Loucy (cell line): Measurements from ENCODE around the gene BAD.

Source experiments
- H2AFZ ChIP-seq: fragments of 200-600 bp; sonication (generic); 2 replicates; pipeline ENCODE4 v1.6.0; 2016; ENCODE audit warnings: antibody characterized with exemption, mild to moderate bottlenecking, low read length, moderate library complexity
- H3F3A ChIP-seq: fragments of 200-600 bp; 2 replicates; pipeline ENCODE4 v1.6.0; 2016; ENCODE audit warnings: antibody characterized with exemption, low read depth, mild to moderate bottlenecking
- H3K27me3 ChIP-seq: fragments of 200-600 bp; sonication (generic); 2 replicates; pipeline ENCODE4 v1.6.1; 2014; ENCODE audit warnings: low read length, mild to moderate bottlenecking; ENCODE audit not compliant: insufficient read depth, poor library complexity, severe bottlenecking
- H3K36me3 ChIP-seq: fragments of 200-600 bp; sonication (generic); 2 replicates; pipeline ENCODE4 v1.6.1; 2016; ENCODE audit warnings: low read length; ENCODE audit not compliant: insufficient read depth
- H3K4me1 ChIP-seq: fragments of 200-600 bp; sonication (generic); 2 replicates; pipeline ENCODE4 v1.5.1; 2014; ENCODE audit warnings: low read length, mild to moderate bottlenecking; ENCODE audit not compliant: insufficient read depth, poor library complexity, severe bottlenecking
- H3K4me2 ChIP-seq: fragments of 200-600 bp; sonication (generic); 2 replicates; pipeline ENCODE4 v1.6.0; 2014; ENCODE audit warnings: antibody characterized with exemption, low read length, low read depth, mild to moderate bottlenecking; ENCODE audit not compliant: poor library complexity, severe bottlenecking
- H3K4me3 ChIP-seq: fragments of 200-600 bp; sonication (generic); 2 replicates; pipeline ENCODE4 v1.5.1; 2014; ENCODE audit warnings: low read length, mild to moderate bottlenecking, mixed read lengths; ENCODE audit not compliant: poor library complexity, severe bottlenecking
- H3K79me2 ChIP-seq: fragments of 200-600 bp; sonication (generic); 2 replicates; pipeline ENCODE4 v1.6.1; 2014; ENCODE audit warnings: low read length; ENCODE audit not compliant: insufficient read depth
- H3K9ac ChIP-seq: fragments of 200-600 bp; sonication (generic); 2 replicates; pipeline ENCODE4 v1.6.0; 2014; ENCODE audit warnings: mild to moderate bottlenecking, low read depth, low read length, moderate library complexity; ENCODE audit not compliant: poor library complexity, severe bottlenecking
- H3K9me2 ChIP-seq: fragments of 200-600 bp; sonication (generic); replicated peaks from 2 replicates; pipeline ENCODE4 v1.6.1; 2016; ENCODE audit warnings: low read depth, low read length, mixed read lengths
- H3K9me3 ChIP-seq: fragments of 200-600 bp; sonication (generic); 2 replicates; pipeline ENCODE4 v1.6.1; 2014; ENCODE audit warnings: mild to moderate bottlenecking, antibody characterized with exemption, low read length, low read depth; ENCODE audit not compliant: insufficient read depth
- H4K20me1 ChIP-seq: fragments of 200-600 bp; sonication (generic); 2 replicates; pipeline ENCODE4 v1.6.0; 2014; ENCODE audit warnings: antibody characterized with exemption, low read length, mild to moderate bottlenecking; ENCODE audit not compliant: insufficient read depth, poor library complexity, severe bottlenecking
- EZH2phosphoT487 ChIP-seq: fragments of 200-600 bp; IDR thresholded peaks from 2 replicates; pipeline ENCODE4 v1.6.1; 2018; ENCODE audit warnings: antibody characterized with exemption, mild to moderate bottlenecking, moderate library complexity, borderline replicate concordance
- TF ChIP-seq, protein P1 (sequence below): fragments of 200-600 bp; sonication (generic); conservative IDR thresholded peaks from 2 replicates; pipeline ENCODE4 v1.5.1; 2014; ENCODE audit warnings: mild to moderate bottlenecking, antibody characterized with exemption, low read length

BAD gene

DNA sequence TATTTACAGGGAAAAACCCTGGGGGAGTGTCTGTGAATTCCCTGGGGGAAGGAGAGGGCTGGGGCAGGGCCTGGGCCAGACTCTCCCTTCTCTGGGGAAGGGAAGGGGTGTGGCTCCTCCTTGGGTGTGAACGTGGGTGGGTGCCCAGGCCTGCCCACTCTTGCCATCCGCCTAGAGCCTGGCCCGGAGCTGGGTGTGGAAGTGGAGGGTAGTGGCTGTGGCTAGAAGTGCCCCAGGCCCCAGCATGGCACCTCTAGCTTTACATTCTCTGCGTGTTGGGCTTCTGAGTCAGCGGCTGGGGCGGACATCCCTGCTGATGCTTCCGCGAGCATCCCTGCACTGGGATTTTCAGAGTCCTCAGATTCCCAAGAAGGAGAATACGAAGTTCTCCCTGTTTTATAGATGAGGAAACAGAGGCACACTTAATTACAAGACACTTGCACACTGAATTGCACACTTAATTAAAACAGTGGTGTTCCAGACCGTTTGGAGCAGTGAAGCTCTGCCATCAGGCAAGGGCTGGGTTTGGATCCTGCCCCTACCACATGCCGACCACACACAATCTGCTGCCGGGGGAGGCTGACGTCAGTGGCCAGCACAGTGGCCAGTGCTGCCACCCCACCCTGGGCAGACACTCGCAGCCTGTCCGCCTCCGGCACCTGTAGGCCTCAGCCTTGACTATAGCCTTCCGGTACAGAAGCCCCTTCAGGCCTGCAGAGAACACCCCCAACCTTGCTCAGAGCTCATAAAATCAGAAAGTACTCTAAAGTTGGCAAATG is 7.6 kb downstream of the BAD start:
- no peak overlapping the region for H3K9ac ChIP-seq
- H2AFZ ChIP-seq: no peak overlapping the region
- no peaks in the 10 kb centered on the region for H3K9me2 ChIP-seq
- no peaks in the 10 kb centered on the region for H3K36me3 ChIP-seq
- TF ChIP-seq EZH2phosphoT487: no peak
- TF ChIP-seq, protein P1, sequence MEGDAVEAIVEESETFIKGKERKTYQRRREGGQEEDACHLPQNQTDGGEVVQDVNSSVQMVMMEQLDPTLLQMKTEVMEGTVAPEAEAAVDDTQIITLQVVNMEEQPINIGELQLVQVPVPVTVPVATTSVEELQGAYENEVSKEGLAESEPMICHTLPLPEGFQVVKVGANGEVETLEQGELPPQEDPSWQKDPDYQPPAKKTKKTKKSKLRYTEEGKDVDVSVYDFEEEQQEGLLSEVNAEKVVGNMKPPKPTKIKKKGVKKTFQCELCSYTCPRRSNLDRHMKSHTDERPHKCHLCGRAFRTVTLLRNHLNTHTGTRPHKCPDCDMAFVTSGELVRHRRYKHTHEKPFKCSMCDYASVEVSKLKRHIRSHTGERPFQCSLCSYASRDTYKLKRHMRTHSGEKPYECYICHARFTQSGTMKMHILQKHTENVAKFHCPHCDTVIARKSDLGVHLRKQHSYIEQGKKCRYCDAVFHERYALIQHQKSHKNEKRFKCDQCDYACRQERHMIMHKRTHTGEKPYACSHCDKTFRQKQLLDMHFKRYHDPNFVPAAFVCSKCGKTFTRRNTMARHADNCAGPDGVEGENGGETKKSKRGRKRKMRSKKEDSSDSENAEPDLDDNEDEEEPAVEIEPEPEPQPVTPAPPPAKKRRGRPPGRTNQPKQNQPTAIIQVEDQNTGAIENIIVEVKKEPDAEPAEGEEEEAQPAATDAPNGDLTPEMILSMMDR: no peak
- no peak overlapping the region for H3K4me3 ChIP-seq
- no peaks in the 10 kb centered on the region for H3K9me3 ChIP-seq
- no peaks in the 10 kb centered on the region; the same call in 1 of the 2 replicates for H3K79me2 ChIP-seq
- H3K4me2 ChIP-seq: no peak overlapping the region
- H4K20me1 ChIP-seq: no peaks in the 10 kb centered on the region
- H3F3A ChIP-seq: no peaks in the 10 kb centered on the region
- H3K4me1 ChIP-seq: peaks cover 9% of the 10 kb centered on the region
- no peaks in the 10 kb centered on the region for H3K27me3 ChIP-seq

DNA sequence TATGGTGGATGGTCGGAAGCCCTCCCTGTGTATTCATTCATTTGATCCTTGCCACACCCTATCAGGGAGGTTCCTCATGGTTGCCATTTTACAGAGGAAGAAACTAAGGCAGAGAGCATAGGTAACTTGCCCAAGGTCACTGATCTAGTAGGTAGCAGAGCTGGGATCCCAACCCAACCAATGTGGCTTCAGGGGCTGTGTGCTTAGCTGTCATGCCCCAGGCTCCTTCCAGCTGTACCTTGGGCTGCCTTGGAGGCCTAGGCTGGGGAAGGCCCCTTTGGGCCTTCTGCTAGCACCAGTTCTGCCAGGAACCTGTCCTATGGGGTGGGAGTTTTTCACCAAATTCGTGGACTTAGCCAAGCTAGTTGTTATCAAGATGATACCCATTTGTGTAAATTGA is 8.6 kb downstream of the BAD start:
- H3K9ac ChIP-seq: no peak overlapping the region
- H3K4me1 ChIP-seq: peaks cover 14% of the 10 kb centered on the region
- no peaks in the 10 kb centered on the region for H3K36me3 ChIP-seq
- H3K9me3 ChIP-seq: no peaks in the 10 kb centered on the region
- no peak overlapping the region for H3K4me3 ChIP-seq
- H2AFZ ChIP-seq: no peak overlapping the region
- TF ChIP-seq EZH2phosphoT487: no peak
- TF ChIP-seq, protein P1: no peak
- no peaks in the 10 kb centered on the region for H4K20me1 ChIP-seq
- no peaks in the 10 kb centered on the region for H3K9me2 ChIP-seq
- no peaks in the 10 kb centered on the region for H3K27me3 ChIP-seq
- H3K4me2 ChIP-seq: no peak overlapping the region
- H3K79me2 ChIP-seq: no peaks in the 10 kb centered on the region; the same call in 1 of the 2 replicates
- H3F3A ChIP-seq: no peaks in the 10 kb centered on the region

DNA sequence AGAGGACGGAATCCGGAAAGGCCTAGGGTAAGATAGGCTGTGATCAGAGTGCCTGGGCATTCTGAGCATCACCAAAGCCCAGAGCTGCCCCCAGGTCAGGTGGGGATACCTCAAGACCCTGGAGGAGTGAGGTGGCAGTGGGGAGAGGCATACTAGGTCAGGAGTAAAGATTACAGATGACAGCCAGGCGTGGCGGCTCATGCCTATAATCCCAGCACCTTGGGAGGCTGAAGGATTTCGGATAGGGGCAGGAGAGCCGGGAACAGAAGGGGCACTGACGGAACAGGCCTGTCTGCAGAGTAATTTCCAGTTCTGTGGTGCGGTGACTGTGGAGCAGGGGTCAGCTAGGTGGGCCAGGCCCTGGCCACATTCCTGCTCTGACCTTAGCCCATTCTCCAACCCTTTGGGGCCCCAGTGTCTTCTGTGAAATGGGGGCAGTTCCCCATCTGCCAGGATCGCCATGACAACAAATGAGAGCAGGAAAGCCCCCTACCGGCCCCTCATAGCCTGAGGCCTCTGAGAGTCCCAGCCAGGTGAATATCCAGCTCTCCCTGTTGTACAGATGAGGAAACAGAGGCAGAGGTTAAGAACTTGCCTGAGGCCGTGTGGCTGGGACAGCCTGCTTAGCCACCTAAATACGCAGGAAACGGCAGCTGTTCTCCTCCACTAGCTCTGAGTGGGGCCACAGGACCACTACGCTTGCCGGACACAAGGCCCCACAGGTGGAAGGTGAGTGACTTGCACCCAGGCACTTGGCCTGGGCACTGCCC is 9.2 kb downstream of the BAD start:
- no peaks in the 10 kb centered on the region for H4K20me1 ChIP-seq
- H3K9ac ChIP-seq: no peak overlapping the region
- no peak for TF ChIP-seq EZH2phosphoT487
- TF ChIP-seq, protein P1: no peak
- H3F3A ChIP-seq: no peaks in the 10 kb centered on the region
- H3K9me3 ChIP-seq: no peaks in the 10 kb centered on the region
- H3K9me2 ChIP-seq: no peaks in the 10 kb centered on the region
- peaks cover 14% of the 10 kb centered on the region for H3K4me1 ChIP-seq
- no peaks in the 10 kb centered on the region for H3K36me3 ChIP-seq
- no peaks in the 10 kb centered on the region; the same call in 1 of the 2 replicates for H3K79me2 ChIP-seq
- H3K4me3 ChIP-seq: no peak overlapping the region
- no peak overlapping the region for H2AFZ ChIP-seq
- no peak overlapping the region for H3K4me2 ChIP-seq
- no peaks in the 10 kb centered on the region for H3K27me3 ChIP-seq
